ENCODE measurements around the gene SOHLH1. TPM values are rescaled to one million over a fixed set of nuclear protein-coding genes. Genes with fewer than 3 reads are reported as not detected.

The SOHLH1 gene
- total and polyA plus RNA-seq, 3 donors from 2014 or later, result 18.4 to 32.7 (median 18.7) TPM

- intact Hi-C loops (cut with DNase I; ENCODE audit: low total_unique reads), result no loop called here
- no peaks in the 10 kb centered on the region for H3K27me3 ChIP-seq
- no peaks in the 10 kb centered on the region for H3K36me3 ChIP-seq (ENCODE audit: low read depth, missing control alignments)
Observed at GRCh38 chr9:135743021-135743420, 43.7 kb upstream of the SOHLH1 start.

DNA sequence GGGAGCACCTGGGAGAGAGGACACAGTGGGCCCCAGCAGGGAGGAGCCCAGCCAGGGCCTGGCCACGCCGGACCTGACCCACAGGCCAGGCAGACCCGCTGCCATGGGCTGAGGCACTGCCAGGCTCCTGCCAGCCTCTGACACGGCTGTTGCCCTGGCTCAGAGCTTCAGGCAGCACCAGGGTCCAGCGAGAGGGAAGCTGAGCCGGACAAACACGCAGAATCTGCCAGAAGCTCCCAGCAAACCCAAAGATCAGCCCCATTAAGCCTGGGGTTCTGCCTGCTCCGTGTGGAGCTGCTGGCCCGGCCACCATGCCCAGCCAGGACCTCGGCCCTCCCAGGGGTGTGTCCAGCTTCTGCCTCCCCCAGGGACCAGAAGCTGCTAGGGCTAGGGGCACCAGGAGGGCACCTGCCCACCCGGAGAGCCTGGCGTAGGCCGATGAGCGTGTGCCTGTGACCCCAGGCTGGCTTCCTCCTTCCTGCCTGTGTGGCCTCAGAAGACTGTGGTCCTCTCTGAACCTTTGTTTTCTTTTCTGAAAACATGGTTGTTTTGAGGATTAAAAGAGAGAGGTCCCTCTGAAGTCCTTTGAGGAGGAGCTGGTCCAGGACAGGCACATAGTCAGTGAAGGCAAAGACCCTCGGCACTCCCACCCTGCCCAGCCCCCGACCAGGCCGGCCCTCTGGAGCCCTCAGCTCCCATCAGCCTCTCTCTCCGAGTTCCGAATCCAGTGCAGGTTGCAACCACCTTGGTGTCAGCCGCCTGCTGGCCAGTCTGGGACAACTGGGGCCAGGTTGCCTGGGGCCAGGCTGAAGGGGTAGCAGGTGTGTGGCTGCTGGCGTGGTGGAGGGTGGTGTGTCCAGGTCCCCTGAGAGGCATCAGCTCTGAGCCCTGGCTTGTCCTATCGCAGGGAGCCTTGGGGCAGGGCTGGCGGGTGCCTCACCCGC is 42.3 kb upstream of the SOHLH1 start:
- H3K27me3 ChIP-seq, result no peaks in the 10 kb centered on the region

More at GRCh38 chr9:135743021-135743420, 43.7 kb upstream of the SOHLH1 start:
- no peaks in the 10 kb centered on the region for H3K9me3 ChIP-seq
- 84% methylated on average over 14 of the region's 14 CpGs; no CpG with 5 or more reads in 1 of the 2 donors for WGBS, 2 donors
- no peak for DNase-seq
- H3K27ac ChIP-seq, result no peak overlapping the region
- H3K4me1 ChIP-seq, result no peaks in the 10 kb centered on the region
- TF ChIP-seq POLR2A (IDR thresholded peaks at IDR 0.05), result no peak
- TF ChIP-seq, protein P1, sequence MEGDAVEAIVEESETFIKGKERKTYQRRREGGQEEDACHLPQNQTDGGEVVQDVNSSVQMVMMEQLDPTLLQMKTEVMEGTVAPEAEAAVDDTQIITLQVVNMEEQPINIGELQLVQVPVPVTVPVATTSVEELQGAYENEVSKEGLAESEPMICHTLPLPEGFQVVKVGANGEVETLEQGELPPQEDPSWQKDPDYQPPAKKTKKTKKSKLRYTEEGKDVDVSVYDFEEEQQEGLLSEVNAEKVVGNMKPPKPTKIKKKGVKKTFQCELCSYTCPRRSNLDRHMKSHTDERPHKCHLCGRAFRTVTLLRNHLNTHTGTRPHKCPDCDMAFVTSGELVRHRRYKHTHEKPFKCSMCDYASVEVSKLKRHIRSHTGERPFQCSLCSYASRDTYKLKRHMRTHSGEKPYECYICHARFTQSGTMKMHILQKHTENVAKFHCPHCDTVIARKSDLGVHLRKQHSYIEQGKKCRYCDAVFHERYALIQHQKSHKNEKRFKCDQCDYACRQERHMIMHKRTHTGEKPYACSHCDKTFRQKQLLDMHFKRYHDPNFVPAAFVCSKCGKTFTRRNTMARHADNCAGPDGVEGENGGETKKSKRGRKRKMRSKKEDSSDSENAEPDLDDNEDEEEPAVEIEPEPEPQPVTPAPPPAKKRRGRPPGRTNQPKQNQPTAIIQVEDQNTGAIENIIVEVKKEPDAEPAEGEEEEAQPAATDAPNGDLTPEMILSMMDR (IDR thresholded peaks at IDR 0.05), result no peak
- H3K4me3 ChIP-seq, result no peak overlapping the region

DNA sequence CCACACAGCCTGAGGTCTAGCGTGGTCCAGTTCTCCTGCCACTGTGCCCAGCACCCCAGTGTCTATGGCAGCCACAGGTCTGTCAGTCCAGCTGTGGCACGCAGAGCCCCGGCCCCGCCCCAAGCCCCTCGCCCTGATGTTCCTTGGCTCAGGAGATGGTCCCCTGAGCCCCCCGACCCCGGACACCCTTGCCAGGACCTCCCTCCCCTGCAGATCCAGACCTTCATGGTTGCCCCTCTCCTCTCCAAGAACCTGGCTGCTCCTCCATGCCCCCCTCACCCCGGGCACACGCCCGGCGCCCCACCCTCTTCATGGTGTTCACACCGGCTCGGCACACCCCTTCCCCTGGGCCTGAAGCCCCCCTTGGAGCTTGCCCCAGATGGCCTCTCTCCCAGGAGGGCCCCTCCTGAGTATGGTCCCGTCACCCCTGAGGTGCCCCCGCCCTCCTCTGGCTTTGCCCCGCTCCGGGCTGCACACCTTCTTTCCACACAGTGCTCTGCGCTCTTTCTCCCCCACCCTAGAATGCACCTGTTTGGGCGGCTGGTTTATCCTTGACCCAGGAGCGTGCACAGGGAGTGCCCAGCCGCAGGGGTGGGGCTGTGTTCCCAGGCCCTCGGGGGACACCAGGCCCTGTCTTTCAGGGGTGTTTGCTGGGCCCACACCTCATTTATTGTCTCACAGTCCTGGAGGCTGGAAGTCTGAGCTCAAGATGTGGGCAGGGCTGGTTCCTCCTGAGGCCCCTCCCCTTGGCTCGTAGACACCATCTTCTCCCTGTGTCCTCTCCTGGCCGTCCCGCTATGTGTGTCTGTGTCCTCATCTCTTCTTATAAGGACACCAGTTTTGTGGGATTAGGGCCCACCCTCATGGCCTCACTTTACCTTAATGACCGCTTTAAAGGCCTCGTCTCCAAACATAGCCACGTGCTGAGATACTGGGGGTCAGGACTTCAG is 40.3 kb upstream of the SOHLH1 start:
- intact Hi-C loops (cut with DNase I; ENCODE audit: low total_unique reads), result no loop called here
- 81 to 87% methylated on average over 23 to 27 of the region's 28 CpGs for WGBS, 2 donors
- TF ChIP-seq POLR2A (IDR thresholded peaks at IDR 0.05), result no peak
- TF ChIP-seq, protein P1 (IDR thresholded peaks at IDR 0.05), result no peak
- H3K36me3 ChIP-seq (ENCODE audit: low read depth, missing control alignments), result no peaks in the 10 kb centered on the region
- DNase-seq, result no peak
- H3K27ac ChIP-seq, result no peak overlapping the region
- H3K27me3 ChIP-seq, result no peaks in the 10 kb centered on the region
- no peak overlapping the region for H3K4me3 ChIP-seq
- H3K4me1 ChIP-seq, result peaks cover 3% of the 10 kb centered on the region
- H3K9me3 ChIP-seq, result no peaks in the 10 kb centered on the region

More for the DNA sequence above, 42.3 kb upstream of the SOHLH1 start:
- Histone ChIP-seq H3K9me3 (no peaks in the 10 kb centered on the region), H3K27ac (no peak overlapping the region), H3K4me3 (no peak overlapping the region), H3K36me3 (ENCODE audit: low read depth, missing control alignments) (no peaks in the 10 kb centered on the region), H3K4me1 (no peaks in the 10 kb centered on the region)
- intact Hi-C loops (cut with DNase I; ENCODE audit: low total_unique reads), result no loop called here
- DNase-seq, result no peak
- WGBS, 2 donors, result 92 to 93% methylated on average over 5 to 24 of the region's 24 CpGs
- TF ChIP-seq, protein P1 (IDR thresholded peaks at IDR 0.05), result no peak
- TF ChIP-seq POLR2A (IDR thresholded peaks at IDR 0.05), result no peak

GRCh38 chr9:135737840-135738521 is 38.7 kb upstream of the SOHLH1 start:
- H3K27ac ChIP-seq, result no peak overlapping the region
- TF ChIP-seq POLR2A (IDR thresholded peaks at IDR 0.05), result no peak
- TF ChIP-seq, protein P1 (IDR thresholded peaks at IDR 0.05), result no peak
- DNase-seq, result no peak
- WGBS, 2 donors, result 66 to 88% methylated on average over 7 to 16 of the region's 16 CpGs
- H3K9me3 ChIP-seq, result no peaks in the 10 kb centered on the region
- peaks cover 3% of the 10 kb centered on the region for H3K4me1 ChIP-seq
- no peak overlapping the region for H3K4me3 ChIP-seq
- no peaks in the 10 kb centered on the region for H3K36me3 ChIP-seq (ENCODE audit: low read depth, missing control alignments)
- intact Hi-C loops (cut with DNase I; ENCODE audit: low total_unique reads), result no loop called here
- H3K27me3 ChIP-seq, result no peaks in the 10 kb centered on the region
